Neutrophil (primary cell): ENCODE data around the gene ATP1A2.

ENCODE experiments used
- H3K27ac ChIP-seq: fragments of 200-600 bp; sonication (generic); 2 replicates; pipeline ENCODE4 v1.5.1; 2016; ENCODE audit warnings: mild to moderate bottlenecking, moderate library complexity
- H3K27me3 ChIP-seq: fragments of 200-600 bp; sonication (generic); 2 replicates; pipeline ENCODE4 v1.6.0; 2016; ENCODE audit warnings: mild to moderate bottlenecking
- H3K36me3 ChIP-seq: fragments of 200-600 bp; sonication (generic); 2 replicates; pipeline ENCODE4 v1.5.1; 2017
- H3K4me1 ChIP-seq, 2 experiments: fragments of 200-600 bp in 1 of 2; sonication (generic) in 1 of 2; 1 replicate in 1 of 2; 2 replicates in 1 of 2; pipeline versions ENCODE4 v1.5.1 to v1.6.1; 2013 to 2016; ENCODE audit warnings: low read depth in 1 of 2, low read length in 1 of 2, mild to moderate bottlenecking in 1 of 2, moderate library complexity in 1 of 2; ENCODE audit not compliant: control insufficient read depth in 1 of 2, insufficient read depth in 1 of 2
- H3K4me3 ChIP-seq, 2 experiments: fragments of 200-600 bp in 1 of 2; sonication (generic) in 1 of 2; 1 replicate in 1 of 2; 2 replicates in 1 of 2; pipeline ENCODE4 v1.5.1; 2013 to 2016; ENCODE audit warnings: low read depth in 1 of 2, low read length in 1 of 2, mild to moderate bottlenecking in 1 of 2, moderate library complexity in 1 of 2
- H3K9me3 ChIP-seq: fragments of 200-600 bp; sonication (generic); 2 replicates; pipeline ENCODE4 v1.5.1; 2016
- CTCF ChIP-seq: fragments of 200-600 bp; sonication (generic); IDR thresholded peaks from 2 replicates; pipeline ENCODE4 v1.5.1; 2016; ENCODE audit warnings: antibody characterized with exemption

ATP1A2 gene

GRCh38 chr1:160186729-160187128 is 71.2 kb downstream of the ATP1A2 start:
- H3K27ac ChIP-seq, result no peak overlapping the region
- no peaks in the 10 kb centered on the region for H3K9me3 ChIP-seq
- TF ChIP-seq CTCF, result no peak
- H3K27me3 ChIP-seq, result peaks cover 3% of the 10 kb centered on the region
- H3K36me3 ChIP-seq, result no peaks in the 10 kb centered on the region
- no peak overlapping the region for H3K4me3 ChIP-seq
- no peaks in the 10 kb centered on the region for H3K4me1 ChIP-seq

GRCh38 chr1:160187407-160187806 is 71.8 kb downstream of the ATP1A2 start:
- Histone ChIP-seq H3K36me3 (no peaks in the 10 kb centered on the region), H3K9me3 (no peaks in the 10 kb centered on the region), H3K27me3 (no peaks in the 10 kb centered on the region), H3K4me1 (no peaks in the 10 kb centered on the region), H3K27ac (no peak overlapping the region), H3K4me3 (no peak overlapping the region)
- no peak for TF ChIP-seq CTCF

GRCh38 chr1:160188341-160188740 is 72.8 kb downstream of the ATP1A2 start:
- TF ChIP-seq CTCF, result no peak
- H3K4me1 ChIP-seq, result no peaks in the 10 kb centered on the region
- no peaks in the 10 kb centered on the region for H3K27me3 ChIP-seq
- no peak overlapping the region for H3K27ac ChIP-seq
- no peaks in the 10 kb centered on the region for H3K9me3 ChIP-seq
- H3K36me3 ChIP-seq, result no peaks in the 10 kb centered on the region
- no peak overlapping the region for H3K4me3 ChIP-seq

- H3K27me3 ChIP-seq, result peaks cover under 1% of the 10 kb centered on the region
- no peak within 1 kb of the TSS for H3K4me3 ChIP-seq
- H3K4me1 ChIP-seq, result no peaks in the 10 kb centered on the region
- TF ChIP-seq CTCF, result no peak
- H3K36me3 ChIP-seq, result no peaks in the 10 kb centered on the region
- H3K9me3 ChIP-seq, result no peaks in the 10 kb centered on the region
- H3K27ac ChIP-seq, result no peak within 1 kb of the TSS
Observed at GRCh38 chr1:160189649-160190625, 74.4 kb downstream of the ATP1A2 start, which contains the start of gene CASQ1. Gene CASQ1, plus strand, starts transcription at chr1:160190575. Its CDS starts 177 bp downstream, at chr1:160190752.

- no peaks in the 10 kb centered on the region for H3K4me1 ChIP-seq
- H3K4me3 ChIP-seq, result no peak overlapping the region
- no peak for TF ChIP-seq CTCF
- no peak overlapping the region for H3K27ac ChIP-seq
- no peaks in the 10 kb centered on the region for H3K36me3 ChIP-seq
- no peaks in the 10 kb centered on the region for H3K9me3 ChIP-seq
- H3K27me3 ChIP-seq, result peaks cover 12% of the 10 kb centered on the region
Observed at GRCh38 chr1:160191756-160192155, 76.2 kb downstream of the ATP1A2 start.
